Breast epithelium (tissue), 3 donors: Measurements from ENCODE around the gene TNFRSF8.

ENCODE experiments used
- POLR2A ChIP-seq: fragments of 450-650 bp; IDR thresholded peaks from one replicate; pipeline ENCODE4 v1.6.1; 2016; ENCODE audit warnings: antibody characterized with exemption, mild to moderate bottlenecking, moderate library complexity
- TF ChIP-seq, protein P1 (sequence below), 3 donors: fragments of 450-650 bp; IDR thresholded peaks; one replicate each; pipeline ENCODE4 v1.5.1; 2016 to 2017; ENCODE audit warnings: antibody characterized with exemption in 3 of 3, mild to moderate bottlenecking in 3 of 3, moderate library complexity in 3 of 3

DNA sequence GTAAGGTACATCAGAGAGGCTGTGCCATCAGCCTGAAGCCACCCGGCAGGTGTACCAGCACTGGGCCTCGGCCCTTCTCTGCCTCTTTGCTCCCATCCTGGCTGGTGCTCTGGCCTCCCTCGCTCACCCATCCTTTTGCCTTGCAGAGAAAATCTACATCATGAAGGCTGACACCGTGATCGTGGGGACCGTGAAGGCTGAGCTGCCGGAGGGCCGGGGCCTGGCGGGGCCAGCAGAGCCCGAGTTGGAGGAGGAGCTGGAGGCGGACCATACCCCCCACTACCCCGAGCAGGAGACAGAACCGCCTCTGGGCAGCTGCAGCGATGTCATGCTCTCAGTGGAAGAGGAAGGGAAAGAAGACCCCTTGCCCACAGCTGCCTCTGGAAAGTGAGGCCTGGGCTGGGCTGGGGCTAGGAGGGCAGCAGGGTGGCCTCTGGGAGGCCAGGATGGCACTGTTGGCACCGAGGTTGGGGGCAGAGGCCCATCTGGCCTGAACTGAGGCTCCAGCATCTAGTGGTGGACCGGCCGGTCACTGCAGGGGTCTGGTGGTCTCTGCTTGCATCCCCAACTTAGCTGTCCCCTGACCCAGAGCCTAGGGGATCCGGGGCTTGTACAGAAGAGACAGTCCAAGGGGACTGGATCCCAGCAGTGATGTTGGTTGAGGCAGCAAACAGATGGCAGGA is 79.2 kb downstream of the TNFRSF8 start:
- TF ChIP-seq POLR2A = no peak
- TF ChIP-seq, protein P1, sequence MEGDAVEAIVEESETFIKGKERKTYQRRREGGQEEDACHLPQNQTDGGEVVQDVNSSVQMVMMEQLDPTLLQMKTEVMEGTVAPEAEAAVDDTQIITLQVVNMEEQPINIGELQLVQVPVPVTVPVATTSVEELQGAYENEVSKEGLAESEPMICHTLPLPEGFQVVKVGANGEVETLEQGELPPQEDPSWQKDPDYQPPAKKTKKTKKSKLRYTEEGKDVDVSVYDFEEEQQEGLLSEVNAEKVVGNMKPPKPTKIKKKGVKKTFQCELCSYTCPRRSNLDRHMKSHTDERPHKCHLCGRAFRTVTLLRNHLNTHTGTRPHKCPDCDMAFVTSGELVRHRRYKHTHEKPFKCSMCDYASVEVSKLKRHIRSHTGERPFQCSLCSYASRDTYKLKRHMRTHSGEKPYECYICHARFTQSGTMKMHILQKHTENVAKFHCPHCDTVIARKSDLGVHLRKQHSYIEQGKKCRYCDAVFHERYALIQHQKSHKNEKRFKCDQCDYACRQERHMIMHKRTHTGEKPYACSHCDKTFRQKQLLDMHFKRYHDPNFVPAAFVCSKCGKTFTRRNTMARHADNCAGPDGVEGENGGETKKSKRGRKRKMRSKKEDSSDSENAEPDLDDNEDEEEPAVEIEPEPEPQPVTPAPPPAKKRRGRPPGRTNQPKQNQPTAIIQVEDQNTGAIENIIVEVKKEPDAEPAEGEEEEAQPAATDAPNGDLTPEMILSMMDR (IDR thresholded peaks at IDR 0.05) = no peak
